GM18502 (cell line): ENCODE measurements around the gene FAM193B.
A peak's percentile ranks its signal among the peaks of the same experiment; 100 is the strongest.

Experiments
- ATAC-seq: cut with Tn5 transposase; IDR thresholded peaks from one replicate; pipeline ENCODE4 v1.9.1; 2021; ENCODE audit warnings: mild to moderate bottlenecking; ENCODE audit not compliant: unreplicated experiment, poor library complexity

The FAM193B gene

DNA sequence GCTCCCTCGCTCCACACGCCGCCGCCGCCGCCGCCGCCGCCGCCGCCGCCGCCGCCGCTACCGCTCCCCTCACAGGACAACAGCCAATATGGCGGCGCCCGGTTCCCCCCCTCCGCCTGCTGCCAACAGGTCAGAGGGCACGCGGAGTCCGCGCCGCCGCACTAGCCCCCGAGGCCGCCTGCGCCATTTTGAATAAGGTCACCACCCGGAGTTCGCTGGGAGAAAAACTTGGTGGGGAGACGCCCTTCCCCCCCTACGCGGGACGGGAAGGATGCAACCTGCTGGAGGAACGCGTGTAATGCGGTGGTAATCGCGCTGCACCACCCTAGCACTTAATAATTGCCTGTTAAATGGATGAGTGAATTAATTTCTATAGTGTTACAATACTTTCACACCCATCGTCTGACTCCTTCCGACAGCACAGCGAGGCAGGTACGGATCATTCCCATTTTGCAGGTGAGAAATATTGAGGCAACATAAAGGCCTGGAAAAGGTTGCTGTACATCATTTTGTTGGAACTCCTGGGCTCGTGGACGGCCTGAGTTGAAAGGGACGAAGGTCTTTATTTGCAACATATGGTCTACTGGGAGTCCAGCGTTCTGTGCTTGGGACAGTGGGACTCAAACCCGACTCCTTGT, at the start of gene FAM193B:
FAM193B (minus strand) TSS at position 90 of the 638 bp plus-strand sequence. CDS start 105 bp downstream, outside the sequence.
- peak; percentile 89 for ATAC-seq

DNA sequence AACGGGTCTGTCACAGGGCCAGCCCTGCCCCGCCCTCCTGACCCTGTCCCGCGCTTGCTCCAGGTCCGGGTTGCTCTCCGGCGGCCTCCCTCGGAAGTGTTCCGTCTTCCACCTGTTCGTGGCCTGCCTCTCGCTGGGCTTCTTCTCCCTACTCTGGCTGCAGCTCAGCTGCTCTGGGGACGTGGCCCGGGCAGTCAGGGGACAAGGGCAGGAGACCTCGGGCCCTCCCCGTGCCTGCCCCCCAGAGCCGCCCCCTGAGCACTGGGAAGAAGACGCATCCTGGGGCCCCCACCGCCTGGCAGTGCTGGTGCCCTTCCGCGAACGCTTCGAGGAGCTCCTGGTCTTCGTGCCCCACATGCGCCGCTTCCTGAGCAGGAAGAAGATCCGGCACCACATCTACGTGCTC, 49.8 kb upstream of the FAM193B start:
- no peak for ATAC-seq

DNA sequence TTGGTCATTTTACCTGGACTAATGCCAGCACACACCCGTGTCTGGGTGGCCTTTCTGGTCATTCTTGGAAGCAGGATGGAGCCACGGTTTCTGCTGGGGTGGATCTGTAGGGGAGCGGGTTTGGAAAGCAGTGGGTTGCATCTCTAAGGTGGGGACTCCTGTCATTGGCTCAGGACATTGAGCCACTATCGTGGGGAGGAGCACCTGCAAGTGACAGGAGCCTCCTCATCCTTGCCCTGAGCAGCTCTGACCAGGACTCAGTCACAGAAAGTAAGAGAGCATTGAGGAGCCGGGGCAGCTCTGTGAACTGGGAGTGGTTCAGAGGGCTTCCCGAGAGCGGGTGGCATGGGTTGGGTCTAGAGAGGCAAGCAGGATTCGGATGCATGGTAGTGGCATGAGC, 49.3 kb upstream of the FAM193B start:
- ATAC-seq: no peak

- no peak for ATAC-seq
These were observed 48.1 kb upstream of the FAM193B start for GRCh38 chr5:177602458-177602830.

DNA sequence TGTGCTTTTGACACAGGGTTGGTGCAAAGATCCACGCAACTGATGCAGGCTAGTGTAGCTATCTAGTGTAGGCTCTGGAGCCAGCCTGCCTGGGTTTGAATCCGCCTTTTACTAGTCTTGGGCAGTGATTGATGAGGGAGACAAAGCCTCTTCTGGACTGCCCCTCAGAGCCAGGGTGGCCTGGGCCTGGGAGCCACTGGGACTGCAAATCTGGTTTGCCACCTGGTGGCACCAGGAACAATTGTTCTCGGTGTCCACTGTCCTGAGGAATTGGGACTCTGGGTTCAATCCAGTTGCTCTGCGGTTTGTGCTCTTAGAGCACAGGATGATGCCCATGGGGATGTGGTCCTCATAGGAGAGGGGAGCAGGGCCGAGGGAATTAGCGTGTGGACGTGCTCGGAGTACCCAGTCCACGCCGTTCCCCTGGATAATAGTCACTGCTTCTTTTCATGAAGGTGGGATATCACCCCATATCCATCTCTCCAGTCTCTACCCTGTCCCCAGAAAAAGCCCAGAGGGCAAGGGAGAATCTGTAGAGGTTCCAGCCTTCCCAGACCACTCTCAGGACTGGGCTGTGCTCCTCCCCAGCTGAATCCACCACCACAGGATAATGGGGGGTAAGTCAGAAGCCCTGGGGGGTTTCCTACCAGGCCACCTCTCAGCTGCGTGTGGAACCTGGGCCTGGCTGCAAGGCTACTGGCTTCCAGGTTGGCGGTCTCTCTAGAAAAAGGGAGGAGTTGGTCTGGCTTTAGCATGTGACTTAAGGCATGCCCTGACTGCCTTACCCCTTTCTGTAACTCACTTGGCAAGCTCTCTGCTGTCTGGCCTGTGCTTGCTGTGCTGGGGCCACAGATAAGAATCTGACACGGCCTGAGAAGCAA, 47.5 kb upstream of the FAM193B start:
- ATAC-seq: no peak

DNA sequence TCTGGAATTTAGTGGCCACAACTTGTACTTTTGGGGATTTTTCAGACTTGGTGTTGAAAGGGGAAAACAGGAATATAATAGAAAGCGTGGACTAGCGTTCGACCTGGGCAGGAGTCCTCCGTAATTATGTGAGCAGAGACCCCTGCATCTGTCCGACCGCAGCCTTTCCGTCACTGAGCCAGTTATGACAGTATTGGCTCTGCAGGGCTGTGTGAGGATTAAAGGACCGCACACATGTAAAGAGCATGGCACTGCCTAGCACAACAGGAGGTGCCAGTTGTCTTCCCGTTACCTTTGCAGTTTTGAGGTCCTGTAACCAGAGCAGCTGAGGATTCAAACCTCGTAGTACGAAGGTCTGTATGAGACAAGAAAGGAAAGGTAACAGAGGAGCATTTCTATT, 46.8 kb upstream of the FAM193B start:
- no peak for ATAC-seq

DNA sequence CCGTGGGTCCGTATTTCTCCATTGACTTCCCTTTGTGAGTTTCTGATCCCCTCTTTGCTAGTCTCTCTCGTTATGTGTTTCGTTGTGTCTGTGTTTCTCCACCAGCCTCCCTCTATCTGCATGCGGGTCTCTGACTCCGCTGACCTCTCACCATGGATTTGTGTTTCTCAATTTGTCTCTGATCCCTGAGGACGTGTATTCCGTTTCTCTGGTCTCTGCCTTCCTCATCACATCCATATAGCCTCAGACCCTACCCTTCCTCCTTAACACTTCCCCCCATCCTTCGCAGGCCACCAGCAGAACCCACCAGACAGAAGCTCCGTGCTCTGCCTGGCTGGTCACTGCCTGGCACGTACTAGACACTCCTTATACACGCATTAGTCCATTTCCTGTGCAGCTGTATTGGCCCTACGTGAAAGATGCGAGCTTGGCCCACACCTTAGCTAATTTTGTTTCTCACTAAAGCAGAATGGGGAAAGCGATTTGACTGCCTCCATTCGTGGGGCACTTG, 46.2 kb upstream of the FAM193B start:
- ATAC-seq: peak; percentile 4

DNA sequence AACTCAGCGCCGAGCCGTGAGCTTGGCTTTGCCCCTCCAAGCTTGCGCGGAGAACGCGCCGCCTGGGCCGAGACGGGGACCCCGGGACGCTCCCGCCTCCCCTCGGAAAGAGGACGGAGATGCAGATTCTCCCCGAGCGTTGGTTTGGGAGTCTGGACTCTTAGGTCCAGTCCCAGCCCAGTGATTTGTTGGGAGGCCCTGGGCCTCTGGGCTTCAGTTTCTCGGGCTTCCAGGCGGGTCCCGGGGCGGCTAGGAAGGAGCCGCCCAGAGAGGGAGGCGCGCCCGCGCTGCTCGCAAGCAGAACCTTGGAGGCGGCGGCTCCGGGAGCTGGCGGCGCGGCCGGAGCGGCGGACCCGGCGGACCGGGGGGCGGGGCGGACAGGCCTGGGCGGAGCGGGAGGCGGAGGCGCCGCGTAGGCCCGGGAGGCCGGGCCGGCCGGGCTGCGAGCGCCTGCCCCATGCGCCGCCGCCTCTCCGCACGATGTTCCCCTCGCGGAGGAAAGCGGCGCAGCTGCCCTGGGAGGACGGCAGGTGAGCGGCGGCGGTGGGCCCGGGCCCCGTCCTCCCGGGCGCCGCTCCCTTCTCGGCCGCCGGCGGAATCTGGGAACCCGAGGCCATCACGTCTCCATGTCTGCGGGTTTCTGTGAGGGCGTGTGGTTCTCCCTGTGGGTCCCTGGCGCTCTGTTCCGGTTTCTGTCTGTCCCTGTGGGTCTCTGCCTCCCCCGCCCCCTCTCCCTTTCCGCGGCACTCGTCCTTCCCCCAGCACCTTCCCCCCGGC, 45.6 kb upstream of the FAM193B start, which contains the start of gene B4GALT7:
B4GALT7 (plus strand) TSS at position 402 of the 777 bp plus-strand sequence; CDS start at position 481, 79 bp downstream.
- peak; percentile 90 for ATAC-seq

DNA sequence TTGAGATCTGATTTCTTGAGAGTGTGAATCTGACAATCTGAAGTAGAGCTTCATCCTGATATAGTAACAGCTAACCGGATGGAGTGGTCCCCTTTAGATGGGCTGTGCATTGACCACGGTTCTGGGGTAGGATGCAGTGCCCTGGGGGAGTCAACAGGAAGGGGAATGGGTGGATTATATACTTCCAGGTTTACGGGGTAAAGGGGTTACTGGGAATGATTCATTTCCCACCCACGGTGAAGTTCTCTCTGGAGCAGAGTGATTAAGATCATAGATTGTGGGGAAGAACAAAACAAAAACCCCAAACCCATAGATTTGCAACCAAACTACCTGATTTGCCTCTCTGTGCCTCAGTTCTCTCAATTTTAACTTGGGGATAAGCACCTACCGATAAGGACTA, 44.1 kb upstream of the FAM193B start:
- no peak for ATAC-seq

- ATAC-seq: no peak
These were observed 42.4 kb upstream of the FAM193B start for GRCh38 chr5:177596775-177597238.

DNA sequence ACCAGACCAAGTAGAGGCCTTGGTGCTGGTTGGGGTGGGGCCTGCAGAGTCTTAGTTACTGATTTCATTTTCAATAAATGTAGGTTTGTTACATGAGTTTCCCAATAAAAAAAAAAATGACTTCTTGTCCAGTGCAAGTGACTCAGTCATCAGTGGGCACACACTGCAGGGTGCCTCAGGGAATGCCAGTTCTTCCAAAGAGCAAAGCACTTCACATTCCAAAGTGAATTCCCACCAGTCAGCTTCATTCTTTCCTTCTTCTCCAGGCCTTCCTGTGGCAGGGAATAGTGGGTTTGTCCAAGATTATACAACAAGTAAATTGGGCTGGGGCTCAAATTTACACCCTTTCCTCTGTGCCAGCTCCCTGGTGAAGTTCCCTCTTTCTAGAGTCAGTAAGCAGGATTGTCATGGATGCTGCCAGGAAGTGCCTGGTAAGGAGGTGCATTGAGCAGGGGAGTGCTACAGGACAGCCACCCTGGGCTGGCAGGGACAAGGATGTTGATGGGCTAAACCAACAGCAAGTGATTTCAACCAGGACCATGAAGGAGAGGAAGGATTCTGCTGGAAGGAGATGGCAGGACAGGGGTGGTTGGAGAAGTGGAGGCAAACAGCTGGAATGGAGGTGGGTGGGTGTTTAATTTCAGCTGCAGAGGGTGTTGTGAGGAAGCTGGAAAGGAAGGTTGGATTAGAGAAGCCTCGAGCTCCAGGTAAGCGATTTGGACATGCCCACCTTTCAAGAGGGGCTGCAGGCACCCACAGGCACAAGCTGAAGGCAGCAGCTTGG, 41.8 kb upstream of the FAM193B start:
- no peak for ATAC-seq

- no peak for ATAC-seq
These were observed 40.7 kb upstream of the FAM193B start for GRCh38 chr5:177595026-177595585.

GRCh38 chr5:177594071-177594470, 39.7 kb upstream of the FAM193B start:
- ATAC-seq: no peak

DNA sequence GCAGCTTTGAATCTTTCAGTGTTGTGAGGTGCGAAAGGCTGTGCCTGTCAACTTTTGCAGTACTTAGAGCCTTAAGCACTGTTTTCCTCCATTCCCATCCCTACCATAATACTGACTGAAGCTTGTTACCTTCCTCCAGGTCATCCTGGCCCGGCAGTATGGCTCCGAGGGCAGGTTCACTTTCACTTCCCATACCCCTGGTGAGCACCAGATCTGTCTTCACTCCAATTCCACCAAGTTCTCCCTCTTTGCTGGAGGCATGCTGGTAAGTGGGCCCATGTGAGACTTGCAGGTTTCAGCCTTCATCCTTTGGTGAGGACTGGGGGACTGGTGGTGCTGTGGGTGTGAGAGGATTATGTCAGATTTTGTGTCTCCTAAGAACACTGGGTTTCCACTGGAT, 39.1 kb upstream of the FAM193B start:
- ATAC-seq: no peak

DNA sequence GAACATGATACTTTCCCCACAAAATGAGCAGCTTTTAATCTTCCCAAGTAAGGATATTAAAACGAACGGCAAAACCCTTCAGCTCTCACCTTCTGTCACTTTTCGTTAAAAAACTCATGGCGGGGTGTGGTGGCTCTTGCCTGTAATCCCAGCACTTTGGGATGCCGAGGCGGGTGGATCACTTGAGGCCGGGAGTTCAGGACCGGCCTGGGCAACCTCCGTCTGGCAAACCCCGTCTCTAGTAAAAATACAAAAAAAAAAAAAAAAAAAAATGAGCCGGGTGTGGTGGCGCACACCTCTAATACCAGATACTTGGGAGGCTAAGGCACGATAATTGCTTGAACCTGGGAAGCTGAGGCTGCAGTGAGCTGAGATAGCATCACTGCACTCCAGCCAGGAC, 38.5 kb upstream of the FAM193B start:
- ATAC-seq: no peak

DNA sequence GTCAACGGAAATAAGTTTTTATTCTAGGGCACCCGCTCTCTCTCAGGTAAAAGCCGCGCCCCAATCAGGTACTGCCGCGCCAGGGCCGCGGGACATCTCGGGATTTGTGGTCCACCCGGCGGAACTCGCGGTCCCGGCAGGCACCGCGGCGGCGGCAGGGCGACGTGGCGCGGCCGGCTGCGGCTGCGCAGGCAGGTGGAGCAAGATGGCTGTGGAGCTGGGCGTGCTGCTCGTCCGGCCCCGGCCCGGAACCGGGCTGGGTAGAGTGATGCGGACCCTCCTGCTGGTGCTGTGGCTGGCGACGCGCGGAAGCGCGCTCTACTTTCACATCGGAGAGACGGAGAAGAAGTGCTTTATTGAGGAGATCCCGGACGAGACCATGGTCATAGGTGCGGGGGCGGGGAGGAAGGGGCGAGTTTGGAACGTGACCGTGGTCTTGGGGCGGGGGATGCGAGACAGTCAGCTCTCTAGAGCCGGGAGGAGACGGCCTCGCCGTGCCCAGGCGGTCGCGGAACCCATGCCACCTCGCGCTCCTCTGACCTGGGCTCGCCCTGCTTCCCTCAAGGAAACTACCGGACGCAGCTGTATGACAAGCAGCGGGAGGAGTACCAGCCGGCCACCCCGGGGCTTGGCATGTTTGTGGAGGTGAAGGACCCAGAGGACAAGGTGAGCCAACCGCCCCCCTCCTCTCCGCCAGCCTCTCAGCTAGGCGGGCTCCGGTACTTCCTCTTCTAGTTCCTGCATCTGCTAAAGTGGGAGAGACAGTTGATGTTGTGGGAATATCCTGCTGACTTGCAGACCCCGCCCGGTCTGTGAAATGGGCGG, 37.9 kb upstream of the FAM193B start, which contains the start of gene TMED9:
TMED9 (plus strand) TSS at position 194 of the 825 bp plus-strand sequence; CDS start at position 206, 12 bp downstream.
- ATAC-seq: peak; percentile 94

DNA sequence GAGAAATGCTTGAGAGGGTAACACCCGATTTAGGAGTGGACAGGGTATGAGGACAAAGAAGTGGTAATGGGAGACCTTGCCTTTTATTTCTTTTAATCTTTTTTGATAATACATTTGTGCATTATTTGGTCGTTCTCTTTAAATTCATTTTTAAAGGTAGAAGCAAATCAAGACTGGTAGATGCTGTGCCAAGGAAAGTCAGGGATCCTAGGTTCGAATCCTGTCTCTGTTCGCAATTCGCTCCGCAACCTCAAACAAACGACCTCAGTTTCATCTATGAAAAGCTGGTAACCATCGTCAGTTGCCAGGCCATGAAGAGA, 37.3 kb upstream of the FAM193B start:
- no peak for ATAC-seq

DNA sequence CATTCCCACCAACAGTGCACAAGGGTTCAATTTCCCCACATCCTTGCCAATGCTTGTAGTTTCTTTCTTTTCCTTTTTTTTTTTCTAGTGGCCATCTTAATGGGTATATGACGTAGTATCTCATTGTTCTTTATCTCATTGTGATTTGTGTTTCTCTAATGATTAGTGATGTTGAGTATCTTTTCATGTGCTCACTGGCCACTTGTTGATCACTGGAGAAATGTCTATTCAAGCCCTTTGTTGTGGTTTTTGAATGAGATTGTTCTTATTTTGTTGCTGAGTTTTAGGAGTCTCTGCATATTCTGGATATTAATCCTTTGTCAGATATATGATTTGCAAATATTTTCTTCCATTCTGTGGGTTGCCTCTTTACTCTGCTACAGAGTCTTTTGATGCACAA, 36.0 kb upstream of the FAM193B start:
- no peak for ATAC-seq
